ENCODE data around the gene RUBCNL.

Gene RUBCNL

GRCh38 chr13:46401432-46401831 lies 14.4 kb upstream of the RUBCNL start:
- Histone ChIP-seq H3K9me3 (replicated peaks; ENCODE audit: insufficient read depth, low read length) (no peaks in the 10 kb centered on the region), H3K36me3 (replicated peaks; ENCODE audit: insufficient read depth, low read length) (no peaks in the 10 kb centered on the region), H3K79me2 (ENCODE audit: low read length) (no peaks in the 10 kb centered on the region), H3K9me2 (replicated peaks; ENCODE audit: insufficient read depth, low read length) (no peaks in the 10 kb centered on the region), H3K27me3 (replicated peaks; ENCODE audit: insufficient read depth, low read length) (no peaks in the 10 kb centered on the region), H3K9ac (ENCODE audit: low read length) (no peak overlapping the region), H2AFZ (ENCODE audit: low read length) (no peak overlapping the region), H3K4me1 (ENCODE audit: low read length) (no peaks in the 10 kb centered on the region), H3K27ac (ENCODE audit: low read length) (no peak overlapping the region), H3F3A (ENCODE audit: insufficient read depth, low read length) (no peaks in the 10 kb centered on the region), H3K4me3 (ENCODE audit: low read length) (no peak overlapping the region), H4K20me1 (ENCODE audit: insufficient read depth, low read length) (no peaks in the 10 kb centered on the region), H3K4me2 (ENCODE audit: low read depth, low read length) (no peak overlapping the region)
- no peak for DNase-seq
- TF ChIP-seq EZH2phosphoT487 (IDR thresholded peaks at IDR 0.05; ENCODE audit: low read length) (no peak), CTCF (IDR thresholded peaks at IDR 0.05; ENCODE audit: low read length) (no peak), EZH2 (optimal IDR thresholded peaks at IDR 0.05; ENCODE audit: low read depth, low read length) (no peak)

DNA sequence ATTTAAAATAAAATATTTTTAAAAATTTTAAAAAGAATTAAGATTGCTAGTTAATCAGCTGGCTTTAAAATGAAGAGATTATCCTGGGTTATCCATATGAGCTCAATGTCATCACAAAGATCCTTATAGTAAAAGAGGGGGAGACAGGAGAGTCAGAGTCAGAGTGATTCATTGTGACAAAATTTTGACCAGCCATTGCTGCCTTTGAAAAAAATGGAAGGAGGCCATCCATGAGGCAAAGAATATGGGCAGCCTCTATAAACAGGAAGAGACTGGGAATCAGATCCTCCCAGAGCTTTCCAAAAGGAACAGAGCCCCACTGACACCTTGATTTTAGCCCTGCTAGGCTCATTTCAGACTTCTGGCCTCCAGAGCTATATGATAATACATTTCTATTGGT lies 9.3 kb upstream of the RUBCNL start:
- H3K27ac ChIP-seq (ENCODE audit: low read length): no peak overlapping the region
- H3K36me3 ChIP-seq (replicated peaks; ENCODE audit: insufficient read depth, low read length): no peaks in the 10 kb centered on the region
- no peaks in the 10 kb centered on the region for H3K4me1 ChIP-seq (ENCODE audit: low read length)
- no peak overlapping the region for H3K4me3 ChIP-seq (ENCODE audit: low read length)
- H3F3A ChIP-seq (ENCODE audit: insufficient read depth, low read length): no peaks in the 10 kb centered on the region
- no peaks in the 10 kb centered on the region for H3K9me2 ChIP-seq (replicated peaks; ENCODE audit: insufficient read depth, low read length)
- H3K27me3 ChIP-seq (replicated peaks; ENCODE audit: insufficient read depth, low read length): no peaks in the 10 kb centered on the region
- H3K4me2 ChIP-seq (ENCODE audit: low read depth, low read length): no peak overlapping the region
- DNase-seq: no peak
- no peak overlapping the region for H2AFZ ChIP-seq (ENCODE audit: low read length)
- H4K20me1 ChIP-seq (ENCODE audit: insufficient read depth, low read length): no peaks in the 10 kb centered on the region
- no peak overlapping the region for H3K9ac ChIP-seq (ENCODE audit: low read length)
- H3K9me3 ChIP-seq (replicated peaks; ENCODE audit: insufficient read depth, low read length): no peaks in the 10 kb centered on the region
- TF ChIP-seq CTCF (IDR thresholded peaks at IDR 0.05; ENCODE audit: low read length): no peak
- TF ChIP-seq EZH2 (optimal IDR thresholded peaks at IDR 0.05; ENCODE audit: low read depth, low read length): no peak
- H3K79me2 ChIP-seq (ENCODE audit: low read length): no peaks in the 10 kb centered on the region

DNA sequence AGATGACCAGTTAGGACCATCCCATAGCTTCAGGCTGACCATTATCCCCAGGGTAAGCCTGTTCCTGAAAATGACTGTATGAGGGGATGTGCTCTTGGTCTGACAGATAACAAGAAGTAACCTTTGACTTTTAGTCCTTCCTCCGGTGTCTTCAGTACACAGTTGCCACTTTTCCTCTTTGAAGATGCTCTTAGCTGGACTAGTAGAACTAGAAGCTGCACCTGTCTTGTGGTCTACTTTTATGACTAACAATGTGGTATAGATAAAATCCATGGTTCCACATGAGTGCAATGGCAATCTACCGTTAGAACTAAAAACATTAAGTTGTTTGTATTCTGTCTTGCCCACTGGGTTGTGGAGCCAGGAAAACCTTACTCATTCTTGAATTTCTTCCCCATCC lies 5.9 kb upstream of the RUBCNL start:
- Histone ChIP-seq H3K4me3 (ENCODE audit: low read length) (no peak overlapping the region), H2AFZ (ENCODE audit: low read length) (no peak overlapping the region), H3K27ac (ENCODE audit: low read length) (no peak overlapping the region), H3F3A (ENCODE audit: insufficient read depth, low read length) (peaks cover 8% of the 10 kb centered on the region), H3K4me1 (ENCODE audit: low read length) (peaks cover 11% of the 10 kb centered on the region), H3K36me3 (replicated peaks; ENCODE audit: insufficient read depth, low read length) (no peaks in the 10 kb centered on the region), H3K79me2 (ENCODE audit: low read length) (no peaks in the 10 kb centered on the region), H3K4me2 (ENCODE audit: low read depth, low read length) (no peak overlapping the region), H3K9me2 (replicated peaks; ENCODE audit: insufficient read depth, low read length) (no peaks in the 10 kb centered on the region), H3K9me3 (replicated peaks; ENCODE audit: insufficient read depth, low read length) (no peaks in the 10 kb centered on the region), H4K20me1 (ENCODE audit: insufficient read depth, low read length) (no peaks in the 10 kb centered on the region), H3K27me3 (replicated peaks; ENCODE audit: insufficient read depth, low read length) (no peaks in the 10 kb centered on the region), H3K9ac (ENCODE audit: low read length) (no peak overlapping the region)
- no peak for DNase-seq
- TF ChIP-seq CTCF (IDR thresholded peaks at IDR 0.05; ENCODE audit: low read length): no peak
- TF ChIP-seq EZH2phosphoT487 (IDR thresholded peaks at IDR 0.05; ENCODE audit: low read length): no peak
- TF ChIP-seq EZH2 (optimal IDR thresholded peaks at IDR 0.05; ENCODE audit: low read depth, low read length): no peak
